IMR-90 (cell line): ENCODE data around the gene PDE4B. TPM values are rescaled to one million over a fixed set of nuclear protein-coding genes. Genes with fewer than 3 reads are reported as not detected.

Experiments
- ATAC-seq: fragments of 200-7000 bp; cut with Tn5 transposase; 2 replicates; pipeline ENCODE4 v1.9.1; 2020; ENCODE audit warnings: low read depth, mild to moderate bottlenecking, moderate library complexity
- BruUV-seq: library from RNA; stranded (reverse); fragments of 400-500 nt; replicated peaks from 2 replicates; lab custom pipeline; 2021; lab: Mats Ljungman, UMichigan
- CTCF ChIA-PET: fragments of 300-600 bp; formaldehyde crosslinking; extraction: SDS; loops from one replicate; lab custom pipeline; 2021; ENCODE audit warnings: antibody characterized with exemption; lab: Yijun Ruan, JAX
- POLR2A ChIA-PET: fragments of 300-600 bp; sonication (Branson Sonifier 250); formaldehyde crosslinking; loops from one replicate; lab custom pipeline; 2022; ENCODE audit warnings: antibody characterized with exemption; ENCODE audit not compliant: unreplicated experiment; lab: Charles Lee
- DNase-seq: peaks from one replicate; pipeline ENCODE4 v3.0.0; 2013
- H2AFZ ChIP-seq: replicated peaks from 2 replicates; pipeline ENCODE3; 2013; ENCODE audit warnings: low read length, mild to moderate bottlenecking; ENCODE audit not compliant: poor library complexity
- H2AK5ac ChIP-seq: 2 replicates; pipeline ENCODE4 v1.6.1; 2013; ENCODE audit warnings: low read depth, low read length, inconsistent platforms
- H2AK9ac ChIP-seq: replicated peaks from 2 replicates; pipeline ENCODE3; 2013; ENCODE audit warnings: mild to moderate bottlenecking, low read depth, low read length, moderate library complexity; ENCODE audit not compliant: poor library complexity
- H2BK120ac ChIP-seq: 2 replicates; pipeline ENCODE4 v1.6.1; 2013; ENCODE audit warnings: low read depth, low read length, inconsistent platforms
- H2BK15ac ChIP-seq: 3 replicates; pipeline ENCODE4 v1.6.1; 2013; ENCODE audit warnings: low read depth, low read length, inconsistent platforms
- H2BK20ac ChIP-seq: 2 replicates; pipeline ENCODE4 v1.6.1; 2013; ENCODE audit warnings: low read depth, mild to moderate bottlenecking, inconsistent platforms, low read length, moderate library complexity
- H2BK5ac ChIP-seq: 2 replicates; pipeline ENCODE4 v1.6.1; 2013; ENCODE audit warnings: mild to moderate bottlenecking, low read depth, low read length, inconsistent platforms; ENCODE audit not compliant: poor library complexity, severe bottlenecking
- H3K14ac ChIP-seq: replicated peaks from 2 replicates; pipeline ENCODE4 v1.6.1; 2013; ENCODE audit warnings: low read depth, low read length, inconsistent platforms
- H3K18ac ChIP-seq: 2 replicates; pipeline ENCODE4 v1.6.1; 2013; ENCODE audit warnings: low read depth, low read length, control low read depth
- H3K23ac ChIP-seq: 2 replicates; pipeline ENCODE4 v1.6.1; 2013; ENCODE audit warnings: low read depth, low read length, inconsistent platforms
- H3K27ac ChIP-seq: 2 replicates; pipeline ENCODE4 v1.5.1; 2013; ENCODE audit warnings: mild to moderate bottlenecking, control low read depth, low read length; ENCODE audit not compliant: insufficient read depth
- H3K27me3 ChIP-seq: 2 replicates; pipeline ENCODE4 v1.6.1; 2013; ENCODE audit warnings: low read length; ENCODE audit not compliant: control insufficient read depth, insufficient read depth
- H3K36me3 ChIP-seq: 2 replicates; pipeline ENCODE4 v1.6.1; 2013; ENCODE audit warnings: low read length, mixed read lengths; ENCODE audit not compliant: control insufficient read depth, insufficient read depth
- H3K4ac ChIP-seq: 2 replicates; pipeline ENCODE4 v1.6.1; 2013; ENCODE audit warnings: low read depth, low read length, inconsistent platforms
- H3K4me1 ChIP-seq: 2 replicates; pipeline ENCODE4 v1.6.1; 2013; ENCODE audit warnings: low read length, mixed read lengths; ENCODE audit not compliant: control insufficient read depth, insufficient read depth
- H3K4me2 ChIP-seq: 2 replicates; pipeline ENCODE4 v1.6.1; 2013; ENCODE audit warnings: low read depth, mild to moderate bottlenecking, control low read depth, low read length, moderate library complexity
- H3K4me3 ChIP-seq: 2 replicates; pipeline ENCODE4 v1.5.1; 2013; ENCODE audit warnings: low read depth, mild to moderate bottlenecking, control low read depth, low read length, moderate library complexity; ENCODE audit not compliant: insufficient read depth
- H3K56ac ChIP-seq: 2 replicates; pipeline ENCODE4 v1.6.1; 2013; ENCODE audit warnings: low read length, inconsistent platforms; ENCODE audit not compliant: insufficient read depth; ENCODE audit errors: extremely low read depth
- H3K79me1 ChIP-seq, 2 experiments: 2 replicates each; pipeline ENCODE4 v1.6.1; 2013; ENCODE audit warnings: low read length in 2 of 2, inconsistent platforms in 1 of 2, low read depth in 1 of 2
- H3K9ac ChIP-seq: 2 replicates; pipeline ENCODE4 v1.6.1; 2013; ENCODE audit warnings: low read depth, low read length, control low read depth
- H3K9me1 ChIP-seq: 2 replicates; pipeline ENCODE4 v1.6.1; 2013; ENCODE audit warnings: low read length, inconsistent platforms; ENCODE audit not compliant: insufficient read depth
- H3K9me3 ChIP-seq: 2 replicates; pipeline ENCODE4 v1.6.1; 2013; ENCODE audit warnings: low read length; ENCODE audit not compliant: control insufficient read depth, insufficient read depth
- H4K20me1 ChIP-seq: 2 replicates; pipeline ENCODE4 v1.6.1; 2013; ENCODE audit warnings: low read length, inconsistent platforms; ENCODE audit not compliant: insufficient read depth
- H4K5ac ChIP-seq: 2 replicates; pipeline ENCODE4 v1.6.1; 2013; ENCODE audit warnings: mild to moderate bottlenecking, low read depth, low read length, control low read depth
- H4K8ac ChIP-seq, 2 experiments: 2 replicates each; pipeline ENCODE4 v1.6.1; 2013; ENCODE audit warnings: low read depth in 2 of 2, low read length in 2 of 2, control low read depth in 1 of 2, inconsistent platforms in 1 of 2
- H4K91ac ChIP-seq: 2 replicates; pipeline ENCODE4 v1.6.1; 2013; ENCODE audit warnings: low read depth, low read length, inconsistent platforms; ENCODE audit not compliant: insufficient read depth
- MAFK ChIP-seq: IDR thresholded peaks from 2 replicates; pipeline ENCODE4 v1.6.1; 2012; ENCODE audit warnings: low read depth, low read length, improper control_type of control experiment
- MXI1 ChIP-seq: IDR thresholded peaks from 2 replicates; pipeline ENCODE4 v1.6.1; 2012; ENCODE audit warnings: low read depth, mild to moderate bottlenecking, low read length, moderate library complexity, borderline replicate concordance
- WGBS, 2 experiments: methylation state at CpG; one replicate each; pipeline versions ENCODE4 v1.1.5 to v1.1.7; 2013; ENCODE audit warnings: missing lambda C conversion rate in 2 of 2; ENCODE audit not compliant: insufficient read length in 1 of 2; ENCODE audit errors: extremely low coverage in 2 of 2; 5-methylcytosine and 5-hydroxymethylcytosine counted together
- dilution Hi-C: fragments of 300-500 bp; cut with HindIII; formaldehyde crosslinking; loops from one replicate; pipeline ENCODE4 v1.14.3; 2018; ENCODE audit warnings: low sequenced_read_pairs; ENCODE audit not compliant: unreplicated experiment
- in situ Hi-C: fragments of 300-500 bp; cut with MboI; formaldehyde crosslinking; loops from 3 replicates; pipeline ENCODE4 v1.14.3; 2019; ENCODE audit warnings: low sequenced_read_pairs, inconsistent platforms, mixed read lengths
- intact Hi-C: fragments of 100-400 bp; cut with micrococcal nuclease; formaldehyde crosslinking; loops from 2 replicates; pipeline ENCODE4 v1.10.0; 2022
- polyA plus RNA-seq, 3 experiments: library from polyadenylated mRNA; depleted of rRNA; stranded (reverse); fragments of >200 nt; gene quantifications; 2 replicates each; pipeline ENCODE4 v1.2.3, GENCODE V29; 2012; ENCODE audit warnings: low replicate concordance in 1 of 3
- total RNA-seq: library from RNA; depleted of rRNA; stranded (reverse); fragments of >200 nt; gene quantifications from 2 replicates; pipeline ENCODE4 v1.2.3, GENCODE V29; 2012

PDE4B gene
- total and polyA plus RNA-seq, 2 of the 4 experiments (the other 2 are of a cell fraction): 5.8 to 21.3 TPM

GRCh38 chr1:66337249-66337648 is 544.6 kb downstream of the PDE4B start:
- Histone ChIP-seq H3K56ac (no peak overlapping the region), H2BK120ac (no peak overlapping the region), H3K36me3 (peaks cover 13% of the 10 kb centered on the region), H3K4me3 (no peak overlapping the region), H3K4ac (no peak overlapping the region), H3K9ac (no peak overlapping the region), H3K9me3 (no peaks in the 10 kb centered on the region), H3K27ac (no peak overlapping the region), H3K14ac (no peak overlapping the region), H3K79me1 (peaks cover 0 to 53% of the 10 kb centered on the region in 2 experiments), H4K20me1 (no peaks in the 10 kb centered on the region), H4K91ac (no peak overlapping the region), H3K4me1 (peaks cover 7% of the 10 kb centered on the region), H2BK15ac (no peak overlapping the region), H2AK9ac (no peak overlapping the region), H4K8ac (no peak overlapping the region), H3K4me2 (no peak overlapping the region), H2AK5ac (no peak overlapping the region), H3K27me3 (no peaks in the 10 kb centered on the region), H4K5ac (no peak overlapping the region), H2AFZ (peak overlapping the region; percentile 25), H3K23ac (no peak overlapping the region), H2BK20ac (no peak overlapping the region), H3K18ac (no peak overlapping the region), H3K9me1 (peaks cover 5% of the 10 kb centered on the region), H2BK5ac (no peak overlapping the region)
- in situ Hi-C loops (no loop called here), dilution Hi-C loops (no loop called here), intact Hi-C loops (no loop called here)
- POLR2A ChIA-PET: no interaction called here
- BruUV-seq: no TSS peak
- 100% methylated on average over 3 of the region's 5 CpGs; no CpG with 5 or more reads in 1 of the 2 experiments for WGBS, 2 experiments
- TF ChIP-seq MXI1: no peak
- no peak for TF ChIP-seq MAFK
- ATAC-seq (no peak), DNase-seq (no peak)
- CTCF ChIA-PET: no interaction called here
